Fibroblast of peridontal ligament (primary cell): ENCODE data around the gene NQO1.

ENCODE experiments used
- DNase-seq: peaks from one replicate; pipeline ENCODE4 v3.0.0-alpha.2; 2010; ENCODE audit errors: extremely low read depth

NQO1 gene

GRCh38 chr16:69706256-69706974 is 19.9 kb downstream of the NQO1 start:
- DNase-seq, result peak; percentile 61

GRCh38 chr16:69703638-69704037 is 22.7 kb downstream of the NQO1 start:
- DNase-seq, result peak; percentile 68

GRCh38 chr16:69701866-69702265 is 24.5 kb downstream of the NQO1 start:
- no peak for DNase-seq

- no peak for DNase-seq
These were observed 24.9 kb downstream of the NQO1 start for GRCh38 chr16:69701452-69701851.

GRCh38 chr16:69699915-69700314 is 26.4 kb downstream of the NQO1 start:
- DNase-seq, result no peak

GRCh38 chr16:69698404-69698803 is 28.0 kb downstream of the NQO1 start:
- DNase-seq, result no peak

- no peak for DNase-seq
These were observed 32.4 kb downstream of the NQO1 start for GRCh38 chr16:69693916-69694315.

GRCh38 chr16:69691980-69692911 is 34.1 kb downstream of the NQO1 start:
- DNase-seq, result peak; percentile 34

- no peak for DNase-seq
These were observed 37.8 kb downstream of the NQO1 start for GRCh38 chr16:69688589-69688988.

GRCh38 chr16:69680358-69680757 is 46.0 kb downstream of the NQO1 start:
- DNase-seq, result no peak

GRCh38 chr16:69672998-69673713 is 53.2 kb downstream of the NQO1 start:
- DNase-seq, result peak; percentile 49

- DNase-seq, result no peak
These were observed 53.9 kb downstream of the NQO1 start for GRCh38 chr16:69672315-69672997.

GRCh38 chr16:69669577-69669976 is 56.8 kb downstream of the NQO1 start:
- peak; percentile 33 for DNase-seq

GRCh38 chr16:69663846-69664245 is 62.5 kb downstream of the NQO1 start:
- DNase-seq, result no peak

- no peak for DNase-seq
These were observed 63.5 kb downstream of the NQO1 start for GRCh38 chr16:69662901-69663300.

GRCh38 chr16:69660166-69660565 is 66.2 kb downstream of the NQO1 start:
- no peak for DNase-seq
